ENCODE results near the gene SH3RF3.

Gene SH3RF3

DNA sequence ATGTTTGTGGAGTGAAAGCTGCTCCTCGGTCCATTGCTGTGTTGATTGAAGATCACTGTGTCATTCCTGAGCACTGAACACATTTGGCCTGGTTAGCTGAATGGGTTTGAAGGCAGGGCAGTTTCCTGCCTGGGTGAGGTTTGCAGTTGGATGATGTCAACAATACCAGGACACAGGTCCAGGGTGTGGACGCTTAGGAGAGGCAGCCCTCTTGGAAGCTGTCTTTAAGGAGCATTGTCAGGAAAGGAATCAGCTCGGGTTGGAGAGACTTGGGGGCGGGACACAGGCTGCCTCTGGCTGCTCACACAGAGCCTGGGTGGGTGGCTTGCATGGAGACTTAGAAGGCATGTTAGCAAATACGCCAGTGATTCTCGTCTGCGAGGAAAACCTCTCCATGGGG lies 247.1 kb downstream of the SH3RF3 start:
- peaks cover 2% of the 10 kb centered on the region for H3K4me1 ChIP-seq (ENCODE audit: insufficient read depth, insufficient read length)
- H3K9ac ChIP-seq (ENCODE audit: insufficient read length, low read depth) = no peak overlapping the region
- H3K36me3 ChIP-seq (ENCODE audit: insufficient read depth, insufficient read length, low read length) = no peaks in the 10 kb centered on the region
- DNase-seq (ENCODE audit: low read depth, low spot score) = no peak
- TF ChIP-seq ZNF274 (IDR thresholded peaks at IDR 0.05; ENCODE audit: low read depth, low read length) (no peak), SUZ12 (IDR thresholded peaks at IDR 0.05; ENCODE audit: extremely low read depth, insufficient read depth, insufficient read length) (no peak), YY1 (IDR thresholded peaks at IDR 0.05; ENCODE audit: insufficient read depth, insufficient read length) (no peak)
- no peak overlapping the region for H3K4me3 ChIP-seq (ENCODE audit: insufficient read length, low read depth)
- H3K27me3 ChIP-seq (ENCODE audit: insufficient read depth, insufficient read length) = peaks cover 30% of the 10 kb centered on the region
- no peaks in the 10 kb centered on the region for H3K9me3 ChIP-seq (ENCODE audit: insufficient read depth, low read length)

DNA sequence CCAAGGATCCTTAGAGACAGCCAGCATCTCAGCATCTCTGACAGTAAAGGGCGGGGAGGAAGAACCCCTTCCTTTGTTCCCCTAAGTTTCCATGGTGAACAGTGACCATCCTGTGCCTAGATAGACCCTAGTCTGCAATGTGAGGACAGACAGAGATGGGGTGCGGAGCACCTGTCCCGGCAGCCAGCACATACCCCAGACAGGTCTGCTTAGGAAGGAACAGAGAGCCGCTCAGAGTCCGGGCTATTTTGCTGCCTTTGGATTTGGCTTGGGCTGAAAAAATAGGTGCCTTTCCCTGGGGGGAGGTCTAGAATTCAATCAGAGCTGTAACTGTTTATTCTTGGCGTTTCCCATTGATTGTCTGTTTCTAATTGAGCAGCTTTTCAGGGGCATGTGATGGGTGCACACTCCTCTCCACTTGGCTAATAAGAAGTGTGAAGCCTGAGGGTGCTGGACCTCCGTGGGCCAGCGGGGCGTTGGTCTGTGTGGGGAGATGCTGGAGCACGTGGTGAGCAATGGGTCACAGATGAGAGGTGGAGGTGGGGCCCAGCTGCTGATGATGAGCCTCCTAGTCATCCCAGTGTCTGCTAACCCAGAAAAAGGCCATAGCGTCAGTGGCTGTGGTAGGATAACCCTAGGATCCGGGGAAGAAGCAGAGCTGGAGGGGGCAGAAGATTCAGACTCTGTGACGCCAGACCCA lies 247.9 kb downstream of the SH3RF3 start:
- Histone ChIP-seq H3K36me3 (ENCODE audit: insufficient read depth, insufficient read length, low read length) (no peaks in the 10 kb centered on the region), H3K4me1 (ENCODE audit: insufficient read depth, insufficient read length) (peaks cover 6% of the 10 kb centered on the region), H3K9ac (ENCODE audit: insufficient read length, low read depth) (no peak overlapping the region), H3K4me3 (ENCODE audit: insufficient read length, low read depth) (no peak overlapping the region), H3K27me3 (ENCODE audit: insufficient read depth, insufficient read length) (peaks cover 37% of the 10 kb centered on the region), H3K9me3 (ENCODE audit: insufficient read depth, low read length) (no peaks in the 10 kb centered on the region)
- TF ChIP-seq YY1 (IDR thresholded peaks at IDR 0.05; ENCODE audit: insufficient read depth, insufficient read length) = no peak
- no peak for TF ChIP-seq SUZ12 (IDR thresholded peaks at IDR 0.05; ENCODE audit: extremely low read depth, insufficient read depth, insufficient read length)
- no peak for TF ChIP-seq ZNF274 (IDR thresholded peaks at IDR 0.05; ENCODE audit: low read depth, low read length)
- DNase-seq (ENCODE audit: low read depth, low spot score) = no peak

DNA sequence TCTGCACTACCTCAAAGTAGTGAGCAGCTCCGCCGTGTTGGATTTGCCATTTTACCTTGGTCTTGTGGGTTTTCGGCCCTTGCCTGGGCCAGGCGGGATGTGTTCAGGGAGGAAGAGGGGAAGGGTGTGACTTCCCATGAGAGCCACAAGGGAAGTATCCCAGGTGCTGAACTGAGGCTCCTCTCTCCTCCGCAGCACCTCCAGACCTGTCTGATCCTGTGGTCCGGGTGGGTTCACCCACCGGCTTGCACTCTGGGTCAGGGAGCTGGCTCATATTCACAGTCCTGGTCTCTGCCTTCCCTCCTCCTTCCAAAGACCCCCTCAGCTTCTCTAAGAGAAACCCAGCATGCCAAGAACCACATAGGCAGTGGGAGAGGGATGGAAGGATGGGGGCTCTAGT lies 249.0 kb downstream of the SH3RF3 start:
- Histone ChIP-seq H3K9ac (ENCODE audit: insufficient read length, low read depth) (no peak overlapping the region), H3K4me3 (ENCODE audit: insufficient read length, low read depth) (no peak overlapping the region), H3K4me1 (ENCODE audit: insufficient read depth, insufficient read length) (peaks cover 12% of the 10 kb centered on the region), H3K36me3 (ENCODE audit: insufficient read depth, insufficient read length, low read length) (no peaks in the 10 kb centered on the region), H3K27me3 (ENCODE audit: insufficient read depth, insufficient read length) (peaks cover 38% of the 10 kb centered on the region), H3K9me3 (ENCODE audit: insufficient read depth, low read length) (no peaks in the 10 kb centered on the region)
- TF ChIP-seq SUZ12 (IDR thresholded peaks at IDR 0.05; ENCODE audit: extremely low read depth, insufficient read depth, insufficient read length) (no peak), YY1 (IDR thresholded peaks at IDR 0.05; ENCODE audit: insufficient read depth, insufficient read length) (no peak)
- no peak for DNase-seq (ENCODE audit: low read depth, low spot score)

DNA sequence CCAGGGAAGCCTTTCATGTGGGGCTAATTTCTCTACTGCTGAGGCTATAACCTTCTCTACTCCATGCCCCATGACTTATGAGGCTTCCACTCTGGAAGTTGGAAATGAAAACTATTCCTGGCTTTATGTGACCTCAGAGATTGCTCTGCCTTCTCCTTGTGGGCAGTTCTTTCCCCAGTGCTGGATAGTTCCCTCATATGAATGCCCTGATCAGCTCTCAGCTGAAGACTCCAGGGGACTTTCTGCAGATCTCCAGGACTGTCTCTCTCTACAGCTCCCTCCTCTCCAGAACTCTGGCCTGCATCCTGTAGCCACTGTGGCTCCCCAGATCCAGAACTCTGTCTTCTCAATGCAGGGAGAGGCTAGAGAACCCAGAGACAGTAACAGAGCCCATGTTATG lies 249.7 kb downstream of the SH3RF3 start:
- no peak for DNase-seq (ENCODE audit: low read depth, low spot score)
- TF ChIP-seq YY1 (IDR thresholded peaks at IDR 0.05; ENCODE audit: insufficient read depth, insufficient read length) = no peak
- TF ChIP-seq ZNF274 (IDR thresholded peaks at IDR 0.05; ENCODE audit: low read depth, low read length) = no peak
- Histone ChIP-seq H3K36me3 (ENCODE audit: insufficient read depth, insufficient read length, low read length) (no peaks in the 10 kb centered on the region), H3K4me3 (ENCODE audit: insufficient read length, low read depth) (no peak overlapping the region), H3K27me3 (ENCODE audit: insufficient read depth, insufficient read length) (peaks cover 45% of the 10 kb centered on the region), H3K4me1 (ENCODE audit: insufficient read depth, insufficient read length) (peaks cover 15% of the 10 kb centered on the region), H3K9me3 (ENCODE audit: insufficient read depth, low read length) (no peaks in the 10 kb centered on the region), H3K9ac (ENCODE audit: insufficient read length, low read depth) (no peak overlapping the region)

DNA sequence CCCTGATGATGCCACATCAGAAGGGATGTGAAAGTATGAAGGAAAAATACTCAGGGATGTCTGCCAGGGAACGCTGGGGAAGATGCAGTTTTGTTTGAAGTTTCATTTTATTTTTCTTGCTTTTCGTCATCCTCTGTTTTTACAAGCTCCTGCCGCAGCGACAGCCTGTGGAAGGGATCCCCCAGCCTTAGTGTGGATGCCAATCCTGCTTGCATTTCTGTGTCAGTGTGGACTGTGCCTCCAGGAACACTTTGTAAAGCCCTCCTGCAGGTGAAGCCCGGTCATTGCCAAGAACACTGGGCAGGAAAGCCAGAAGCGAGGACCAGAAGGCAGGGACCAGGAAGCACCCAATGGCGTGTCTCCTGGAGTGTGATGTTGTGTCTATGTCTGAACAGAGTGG lies 250.5 kb downstream of the SH3RF3 start:
- Histone ChIP-seq H3K9ac (ENCODE audit: insufficient read length, low read depth) (no peak overlapping the region), H3K4me3 (ENCODE audit: insufficient read length, low read depth) (no peak overlapping the region), H3K27me3 (ENCODE audit: insufficient read depth, insufficient read length) (peaks cover 53% of the 10 kb centered on the region), H3K9me3 (ENCODE audit: insufficient read depth, low read length) (no peaks in the 10 kb centered on the region), H3K4me1 (ENCODE audit: insufficient read depth, insufficient read length) (peaks cover 17% of the 10 kb centered on the region), H3K36me3 (ENCODE audit: insufficient read depth, insufficient read length, low read length) (no peaks in the 10 kb centered on the region)
- TF ChIP-seq YY1 (IDR thresholded peaks at IDR 0.05; ENCODE audit: insufficient read depth, insufficient read length) (no peak), SUZ12 (IDR thresholded peaks at IDR 0.05; ENCODE audit: extremely low read depth, insufficient read depth, insufficient read length) (no peak), ZNF274 (IDR thresholded peaks at IDR 0.05; ENCODE audit: low read depth, low read length) (no peak)
- no peak for DNase-seq (ENCODE audit: low read depth, low spot score)

DNA sequence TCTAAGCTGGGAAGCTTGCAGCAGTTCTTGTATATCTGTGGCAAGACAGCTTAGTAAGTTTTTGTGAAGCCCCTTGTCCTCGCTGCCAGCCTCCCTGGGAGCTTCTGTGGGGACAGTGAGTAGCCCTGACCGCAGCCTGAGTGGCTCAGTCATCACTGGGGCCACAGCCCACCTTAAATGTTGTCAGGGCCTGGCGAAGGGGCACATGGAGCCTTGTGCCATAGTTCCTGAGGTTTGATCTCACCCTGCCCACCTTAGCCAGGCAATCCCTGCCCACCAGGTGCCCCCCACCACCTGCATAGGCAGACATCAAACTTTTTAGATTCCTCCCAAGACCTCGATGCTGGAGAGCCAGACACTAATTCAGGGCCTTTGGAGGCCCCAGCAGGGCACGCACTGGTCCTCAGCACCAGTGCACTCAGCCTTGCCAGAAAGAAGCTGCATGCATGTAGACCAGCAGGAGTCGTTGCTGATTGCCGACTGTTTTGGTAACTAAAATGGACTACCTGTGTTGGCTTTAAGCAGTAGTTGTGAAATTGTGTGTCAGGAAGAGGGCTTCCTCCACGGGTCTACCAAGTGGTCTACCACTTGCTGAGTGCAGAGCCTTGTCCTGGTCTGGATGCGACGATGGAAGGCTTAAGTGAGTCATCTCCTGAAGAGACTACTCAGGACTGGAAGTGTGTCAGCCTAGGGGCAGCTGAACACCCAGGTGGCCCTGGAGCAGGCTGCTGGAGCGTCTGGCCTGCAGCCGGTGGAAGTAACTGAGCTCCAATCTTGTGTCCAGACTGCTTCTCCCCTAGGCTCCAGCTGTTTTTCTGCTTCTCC lies 251.7 kb downstream of the SH3RF3 start:
- Histone ChIP-seq H3K9ac (ENCODE audit: insufficient read length, low read depth) (no peak overlapping the region), H3K36me3 (ENCODE audit: insufficient read depth, insufficient read length, low read length) (no peaks in the 10 kb centered on the region), H3K27me3 (ENCODE audit: insufficient read depth, insufficient read length) (peaks cover 65% of the 10 kb centered on the region), H3K4me1 (ENCODE audit: insufficient read depth, insufficient read length) (peaks cover 17% of the 10 kb centered on the region), H3K9me3 (ENCODE audit: insufficient read depth, low read length) (no peaks in the 10 kb centered on the region), H3K4me3 (ENCODE audit: insufficient read length, low read depth) (no peak overlapping the region)
- DNase-seq (ENCODE audit: low read depth, low spot score) = no peak
- TF ChIP-seq SUZ12 (IDR thresholded peaks at IDR 0.05; ENCODE audit: extremely low read depth, insufficient read depth, insufficient read length) (no peak), ZNF274 (IDR thresholded peaks at IDR 0.05; ENCODE audit: low read depth, low read length) (no peak), YY1 (IDR thresholded peaks at IDR 0.05; ENCODE audit: insufficient read depth, insufficient read length) (no peak)

DNA sequence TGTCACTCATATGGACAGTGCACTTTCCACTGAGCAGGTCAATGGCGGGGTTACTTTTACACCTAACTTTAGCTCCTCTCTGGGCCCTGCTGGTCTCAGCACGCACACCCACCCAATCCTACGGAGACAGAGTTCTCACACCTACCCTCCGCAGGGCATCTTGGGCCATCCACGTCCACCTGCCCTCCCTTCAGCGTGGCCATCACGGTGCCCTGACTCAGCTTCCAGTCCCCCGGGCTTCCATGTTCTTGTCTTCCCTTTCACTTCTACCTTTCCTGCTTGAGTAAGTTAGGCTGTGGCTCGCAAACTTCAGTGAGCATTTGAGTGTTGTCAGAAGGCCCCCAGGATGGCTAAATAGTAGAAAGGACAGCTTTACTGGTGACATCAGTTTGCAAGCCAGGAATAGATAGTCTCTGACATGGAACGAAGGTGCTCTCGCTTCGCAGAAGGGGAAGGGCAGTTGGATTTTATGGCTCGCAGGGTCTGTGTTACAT lies 252.4 kb downstream of the SH3RF3 start:
- Histone ChIP-seq H3K36me3 (ENCODE audit: insufficient read depth, insufficient read length, low read length) (no peaks in the 10 kb centered on the region), H3K9ac (ENCODE audit: insufficient read length, low read depth) (no peak overlapping the region), H3K27me3 (ENCODE audit: insufficient read depth, insufficient read length) (peaks cover 69% of the 10 kb centered on the region), H3K4me3 (ENCODE audit: insufficient read length, low read depth) (no peak overlapping the region), H3K4me1 (ENCODE audit: insufficient read depth, insufficient read length) (peaks cover 17% of the 10 kb centered on the region), H3K9me3 (ENCODE audit: insufficient read depth, low read length) (no peaks in the 10 kb centered on the region)
- TF ChIP-seq SUZ12 (IDR thresholded peaks at IDR 0.05; ENCODE audit: extremely low read depth, insufficient read depth, insufficient read length) (no peak), YY1 (IDR thresholded peaks at IDR 0.05; ENCODE audit: insufficient read depth, insufficient read length) (no peak)
- no peak for DNase-seq (ENCODE audit: low read depth, low spot score)

Data from NT2/D1 (cell line).